HUES64 (cell line): ENCODE data around the gene AP1S3.
"Not testable (repeated sequence)": the region's sequence is repeated elsewhere in the genome, so short reads cannot be mapped to it uniquely, and the experiment has no call there.

Experiments
- H3K27ac ChIP-seq: 2 replicates; pipeline ENCODE4 v1.7.0; 2013; ENCODE audit warnings: low read depth, low read length, inconsistent platforms
- H3K27me3 ChIP-seq: 2 replicates; pipeline ENCODE4 v1.6.1; 2013; ENCODE audit warnings: mild to moderate bottlenecking, low read length; ENCODE audit not compliant: insufficient read depth
- H3K36me3 ChIP-seq: 2 replicates; pipeline ENCODE4 v1.6.1; 2013; ENCODE audit warnings: mild to moderate bottlenecking, low read length; ENCODE audit not compliant: insufficient read depth
- H3K4me1 ChIP-seq: 2 replicates; pipeline ENCODE4 v1.6.1; 2013; ENCODE audit warnings: mild to moderate bottlenecking, low read length, moderate library complexity; ENCODE audit not compliant: insufficient read depth
- H3K4me3 ChIP-seq: 2 replicates; pipeline ENCODE4 v1.5.1; 2013; ENCODE audit warnings: mild to moderate bottlenecking, low read length, moderate library complexity
- H3K9ac ChIP-seq: 2 replicates; pipeline ENCODE4 v1.6.1; 2013; ENCODE audit warnings: mild to moderate bottlenecking, low read depth, low read length
- H3K9me3 ChIP-seq: 2 replicates; pipeline ENCODE4 v1.6.1; 2013; ENCODE audit warnings: low read depth, low read length; ENCODE audit not compliant: insufficient read depth
- WGBS: fragments of 150-250, 120-280 bp; methylation state at CpG from one replicate; pipeline ENCODE4 v1.1.7; 2013; ENCODE audit warnings: missing lambda C conversion rate; 5-methylcytosine and 5-hydroxymethylcytosine counted together

AP1S3 gene

GRCh38 chr2:223779877-223780276 is 57.5 kb downstream of the AP1S3 start:
- Histone ChIP-seq H3K4me3 (no peak overlapping the region), H3K9ac (no peak overlapping the region), H3K4me1 (no peaks in the 10 kb centered on the region), H3K27ac (no peak overlapping the region), H3K9me3 (no peaks in the 10 kb centered on the region), H3K36me3 (0 out of 2 replicates have a peak, but pooled peaks cover 3% of the 10 kb centered on the region), H3K27me3 (no peaks in the 10 kb centered on the region)
- 80% methylated on average over 7 of the region's 7 CpGs for WGBS

GRCh38 chr2:223774193-223774592 is 63.2 kb downstream of the AP1S3 start:
- WGBS, result 95% methylated on average over 7 of the region's 8 CpGs
- Histone ChIP-seq H3K9me3 (no peaks in the 10 kb centered on the region), H3K9ac (no peak overlapping the region), H3K27me3 (no peaks in the 10 kb centered on the region), H3K36me3 (0 out of 2 replicates have a peak, but pooled peaks cover 3% of the 10 kb centered on the region), H3K27ac (no peak overlapping the region), H3K4me3 (no peak overlapping the region), H3K4me1 (no peaks in the 10 kb centered on the region)

DNA sequence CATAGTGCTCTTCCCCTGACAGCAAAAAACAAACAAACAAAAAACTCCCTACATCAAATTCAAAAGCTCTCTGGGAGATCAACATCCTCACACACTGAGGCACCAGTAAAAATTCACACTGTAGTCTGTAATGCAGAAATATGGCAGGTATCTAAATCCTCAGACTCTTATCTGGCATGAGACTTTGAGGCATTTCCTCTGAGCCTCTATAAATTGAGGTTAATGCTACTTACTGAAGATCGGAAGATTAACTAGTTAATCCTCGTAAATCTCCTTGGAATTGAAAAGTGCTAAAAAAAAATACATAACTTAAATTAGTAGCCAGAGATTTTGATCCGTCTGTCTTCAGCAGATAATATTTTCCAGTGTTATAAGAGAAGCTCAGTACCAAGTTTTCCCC is 65.0 kb downstream of the AP1S3 start:
- Histone ChIP-seq H3K4me3 (no peak overlapping the region), H3K9me3 (no peaks in the 10 kb centered on the region), H3K4me1 (no peaks in the 10 kb centered on the region), H3K27me3 (no peaks in the 10 kb centered on the region), H3K27ac (no peak overlapping the region), H3K9ac (no peak overlapping the region), H3K36me3 (0 out of 2 replicates have a peak, but pooled peaks cover 3% of the 10 kb centered on the region)
- 74% methylated on average over 3 of the region's 3 CpGs for WGBS

DNA sequence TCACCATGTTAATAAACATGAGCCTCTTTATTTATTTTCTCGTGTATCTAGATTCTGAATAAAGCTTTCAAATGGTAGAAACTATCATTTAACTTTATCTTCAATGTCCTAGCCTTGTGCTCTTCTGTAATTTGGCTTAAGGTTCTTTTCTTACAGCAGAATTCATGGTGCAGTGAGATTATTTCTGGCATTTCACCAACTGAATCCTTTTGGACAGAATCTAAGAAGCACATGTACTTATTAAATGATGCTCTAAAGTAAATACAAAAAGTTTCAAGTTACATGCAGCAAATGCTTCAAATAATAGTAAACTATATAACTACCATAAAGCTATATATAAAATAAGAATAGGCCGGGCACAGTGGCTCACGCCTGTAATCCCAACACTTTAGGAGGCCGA is 65.9 kb downstream of the AP1S3 start:
- no peak overlapping the region for H3K9ac ChIP-seq
- H3K27ac ChIP-seq, result no peak overlapping the region
- WGBS, result 94% methylated on average over 3 of the region's 4 CpGs
- H3K4me1 ChIP-seq, result no peaks in the 10 kb centered on the region
- H3K9me3 ChIP-seq, result no peaks in the 10 kb centered on the region
- no peaks in the 10 kb centered on the region for H3K27me3 ChIP-seq
- H3K36me3 ChIP-seq, result no peaks in the 10 kb centered on the region
- H3K4me3 ChIP-seq, result no peak overlapping the region

DNA sequence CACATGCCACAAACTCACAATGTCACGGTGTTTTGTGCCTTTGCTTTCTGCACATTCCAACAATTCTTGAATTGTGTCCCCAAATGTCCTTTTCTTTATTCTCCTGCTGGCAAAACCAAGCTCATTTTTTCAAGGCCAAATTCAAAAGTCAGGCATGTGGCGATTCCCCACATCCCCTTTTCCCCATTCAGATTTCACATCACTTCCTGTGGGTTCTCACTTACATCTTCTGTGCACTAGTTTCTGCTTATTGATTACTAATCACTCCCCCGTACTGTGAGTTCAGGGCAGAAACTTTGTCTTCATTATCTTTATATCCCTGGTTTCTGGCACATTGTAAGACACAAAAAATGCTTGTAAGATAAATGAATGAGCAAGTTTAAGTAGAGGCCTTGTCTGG is 69.2 kb downstream of the AP1S3 start:
- no peaks in the 10 kb centered on the region for H3K27me3 ChIP-seq
- 94% methylated on average over 3 of the region's 3 CpGs for WGBS
- no peak overlapping the region for H3K9ac ChIP-seq
- H3K4me3 ChIP-seq, result no peak overlapping the region
- H3K36me3 ChIP-seq, result no peaks in the 10 kb centered on the region
- no peaks in the 10 kb centered on the region for H3K4me1 ChIP-seq
- no peak overlapping the region for H3K27ac ChIP-seq
- H3K9me3 ChIP-seq, result no peaks in the 10 kb centered on the region

GRCh38 chr2:223767341-223767740 is 70.0 kb downstream of the AP1S3 start:
- Histone ChIP-seq H3K27me3 (no peaks in the 10 kb centered on the region), H3K4me1 (no peaks in the 10 kb centered on the region), H3K36me3 (no peaks in the 10 kb centered on the region), H3K9ac (no peak overlapping the region), H3K27ac (no peak overlapping the region), H3K4me3 (no peak overlapping the region), H3K9me3 (no peaks in the 10 kb centered on the region)

DNA sequence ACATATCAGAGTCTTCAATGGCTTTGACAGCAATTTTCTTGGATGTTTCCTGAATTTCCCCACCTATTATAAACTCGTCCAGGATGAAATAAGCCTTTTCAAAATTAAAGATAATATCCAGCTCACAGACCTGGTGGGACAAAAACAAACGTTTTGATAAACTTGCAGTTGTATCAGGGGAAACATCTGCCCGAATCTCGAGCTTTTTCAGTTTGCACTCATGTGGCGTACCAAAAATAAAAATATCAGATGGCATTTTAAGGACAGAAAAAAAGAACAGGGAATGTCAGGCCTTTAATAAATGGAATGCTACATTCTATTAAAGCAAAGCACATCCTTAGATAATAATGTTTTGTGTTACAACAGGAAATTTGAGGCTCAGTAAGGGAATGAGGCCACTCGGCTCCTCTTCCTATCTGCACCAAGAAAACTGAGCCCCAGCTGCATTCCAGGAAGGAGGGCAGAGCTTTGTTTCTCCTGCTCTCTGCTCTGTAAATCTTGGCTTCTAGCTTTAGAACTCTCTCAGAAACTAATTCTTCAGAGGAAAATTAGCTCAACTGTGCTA is 72.1 kb downstream of the AP1S3 start:
- 88% methylated on average over 6 of the region's 6 CpGs for WGBS

DNA sequence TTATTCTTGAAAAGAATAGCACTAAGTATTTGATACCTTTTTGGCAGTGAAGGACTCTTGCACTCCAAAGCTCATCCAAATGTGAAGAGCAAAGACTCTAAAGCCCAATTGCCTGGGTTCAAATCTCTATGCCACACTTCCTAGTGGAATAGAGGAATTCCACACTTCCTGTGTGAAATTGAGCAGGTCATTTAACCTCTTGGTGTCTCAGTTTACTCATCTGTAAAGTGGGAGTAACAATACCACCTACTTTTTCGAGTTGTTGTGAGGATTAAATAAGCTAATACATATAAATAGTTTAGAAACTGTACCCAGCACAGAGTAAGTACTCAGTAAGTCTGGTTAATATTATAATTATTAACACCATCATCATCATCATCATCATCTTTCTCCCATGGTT is 72.6 kb downstream of the AP1S3 start:
- H3K27ac ChIP-seq, result no peak overlapping the region
- H3K9ac ChIP-seq, result no peak overlapping the region
- H3K4me3 ChIP-seq, result no peak overlapping the region
- WGBS, result no CpG with 5 or more reads among the region's 1 CpG
- no peaks in the 10 kb centered on the region for H3K36me3 ChIP-seq
- no peaks in the 10 kb centered on the region for H3K27me3 ChIP-seq
- H3K9me3 ChIP-seq, result no peaks in the 10 kb centered on the region
- H3K4me1 ChIP-seq, result no peaks in the 10 kb centered on the region

More for the DNA sequence above, 72.1 kb downstream of the AP1S3 start:
- no peaks in the 10 kb centered on the region for H3K36me3 ChIP-seq
- H3K4me3 ChIP-seq, result no peak overlapping the region
- no peaks in the 10 kb centered on the region for H3K27me3 ChIP-seq
- H3K9ac ChIP-seq, result no peak overlapping the region
- H3K4me1 ChIP-seq, result no peaks in the 10 kb centered on the region
- H3K27ac ChIP-seq, result no peak overlapping the region
- no peaks in the 10 kb centered on the region for H3K9me3 ChIP-seq

GRCh38 chr2:223762853-223763252 is 74.5 kb downstream of the AP1S3 start:
- no peaks in the 10 kb centered on the region for H3K27me3 ChIP-seq
- H3K9ac ChIP-seq, result no peak overlapping the region
- H3K36me3 ChIP-seq, result no peaks in the 10 kb centered on the region
- no peak overlapping the region for H3K27ac ChIP-seq
- WGBS, result 100% methylated on average over 1 of the region's 1 CpG
- H3K4me1 ChIP-seq, result no peaks in the 10 kb centered on the region
- no peaks in the 10 kb centered on the region for H3K9me3 ChIP-seq
- H3K4me3 ChIP-seq, result no peak overlapping the region

GRCh38 chr2:223761746-223762145 is 75.6 kb downstream of the AP1S3 start:
- H3K27ac ChIP-seq, H3K9ac ChIP-seq, H3K4me3 ChIP-seq, H3K27me3 ChIP-seq, H3K9me3 ChIP-seq, H3K4me1 ChIP-seq, H3K36me3 ChIP-seq: not testable (repeated sequence)
- 96% methylated on average over 7 of the region's 7 CpGs for WGBS

DNA sequence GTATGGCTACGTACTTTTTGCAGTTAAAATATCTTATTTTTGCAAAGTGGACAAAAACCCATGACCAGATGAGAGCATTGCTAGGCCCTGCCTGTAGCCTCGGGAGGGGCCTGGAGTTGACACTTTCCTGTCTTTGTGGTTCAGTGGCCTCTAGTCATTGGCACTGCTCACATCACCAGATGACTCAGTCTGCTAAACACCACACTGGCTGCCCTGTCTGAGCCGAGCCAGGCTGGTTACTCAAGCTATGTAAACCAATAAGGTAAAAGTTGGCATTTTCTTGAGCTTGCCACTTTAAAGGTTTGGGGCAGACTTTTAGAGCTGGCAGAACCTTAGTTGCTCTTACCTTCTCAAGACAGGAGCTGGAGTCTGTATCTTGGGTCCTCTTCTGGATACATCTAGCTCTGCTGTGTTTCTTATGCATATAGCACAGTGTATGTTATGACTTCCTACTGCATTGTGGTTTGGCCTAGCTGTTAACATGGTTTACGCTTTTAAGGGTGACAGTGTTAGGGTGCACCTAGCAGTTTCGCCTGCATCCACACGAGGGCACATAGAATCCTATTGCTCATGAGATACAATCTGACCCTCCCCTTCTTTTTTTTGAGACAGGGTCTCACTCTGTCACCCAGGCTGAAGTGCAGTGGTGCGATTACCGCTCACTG is 76.4 kb downstream of the AP1S3 start:
- Histone ChIP-seq H3K4me1 (no peaks in the 10 kb centered on the region), H3K9me3 (no peaks in the 10 kb centered on the region), H3K27me3 (no peaks in the 10 kb centered on the region), H3K4me3 (no peak overlapping the region), H3K36me3 (no peaks in the 10 kb centered on the region), H3K9ac (no peak overlapping the region), H3K27ac (no peak overlapping the region)
- 84% methylated on average over 8 of the region's 8 CpGs for WGBS
